GM21717 (cell line): ENCODE measurements around the gene LMO1.

Experiments
- ATAC-seq: cut with Tn5 transposase; IDR thresholded peaks from one replicate; pipeline ENCODE4 v1.9.1; 2021; ENCODE audit warnings: mild to moderate bottlenecking, moderate library complexity; ENCODE audit not compliant: unreplicated experiment

LMO1 gene

DNA sequence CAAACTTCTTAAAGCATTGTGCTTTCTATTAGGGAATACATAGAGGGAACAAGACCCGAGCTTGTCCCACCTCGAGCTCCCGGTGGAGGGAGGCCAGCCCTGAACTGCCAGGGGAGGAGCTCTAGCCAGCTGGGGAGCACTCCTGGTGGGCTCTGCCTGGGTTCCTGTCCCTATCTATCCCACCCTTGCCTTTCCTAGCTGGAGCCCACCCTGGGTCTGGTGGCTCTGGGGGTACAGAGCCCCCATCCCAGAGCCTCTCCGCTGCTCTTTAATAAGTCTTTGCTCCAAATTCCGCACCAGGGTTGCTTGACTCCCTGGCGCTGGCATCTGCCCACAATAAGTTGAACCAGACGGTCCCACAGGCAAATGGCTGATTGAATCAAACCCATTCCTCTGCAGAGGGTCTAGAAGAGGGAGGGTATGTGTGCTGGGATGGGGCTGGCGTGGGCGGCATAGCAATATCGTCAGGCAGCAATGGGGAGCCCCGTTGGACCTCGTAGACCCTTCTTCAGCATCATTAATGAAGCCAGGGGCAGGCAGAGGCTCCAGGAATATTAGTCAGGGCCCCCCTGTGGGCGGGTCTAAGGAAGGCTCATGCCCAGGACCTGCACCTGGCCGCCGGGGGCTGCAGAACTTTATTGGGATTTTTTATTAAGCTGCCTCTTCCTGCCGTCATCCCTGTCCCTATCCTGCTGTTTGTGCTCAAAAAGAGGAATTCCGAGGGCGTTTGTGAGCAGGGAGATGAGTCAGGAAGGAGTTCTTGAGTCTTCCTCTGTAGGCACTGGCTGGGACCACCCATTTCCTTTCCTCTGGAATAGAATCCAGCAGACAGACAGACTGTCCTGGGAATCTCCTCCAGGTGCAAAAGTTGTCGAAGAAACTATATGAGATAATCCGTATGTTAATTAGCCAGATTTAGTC, 56.3 kb downstream of the LMO1 start:
- no peak for ATAC-seq

DNA sequence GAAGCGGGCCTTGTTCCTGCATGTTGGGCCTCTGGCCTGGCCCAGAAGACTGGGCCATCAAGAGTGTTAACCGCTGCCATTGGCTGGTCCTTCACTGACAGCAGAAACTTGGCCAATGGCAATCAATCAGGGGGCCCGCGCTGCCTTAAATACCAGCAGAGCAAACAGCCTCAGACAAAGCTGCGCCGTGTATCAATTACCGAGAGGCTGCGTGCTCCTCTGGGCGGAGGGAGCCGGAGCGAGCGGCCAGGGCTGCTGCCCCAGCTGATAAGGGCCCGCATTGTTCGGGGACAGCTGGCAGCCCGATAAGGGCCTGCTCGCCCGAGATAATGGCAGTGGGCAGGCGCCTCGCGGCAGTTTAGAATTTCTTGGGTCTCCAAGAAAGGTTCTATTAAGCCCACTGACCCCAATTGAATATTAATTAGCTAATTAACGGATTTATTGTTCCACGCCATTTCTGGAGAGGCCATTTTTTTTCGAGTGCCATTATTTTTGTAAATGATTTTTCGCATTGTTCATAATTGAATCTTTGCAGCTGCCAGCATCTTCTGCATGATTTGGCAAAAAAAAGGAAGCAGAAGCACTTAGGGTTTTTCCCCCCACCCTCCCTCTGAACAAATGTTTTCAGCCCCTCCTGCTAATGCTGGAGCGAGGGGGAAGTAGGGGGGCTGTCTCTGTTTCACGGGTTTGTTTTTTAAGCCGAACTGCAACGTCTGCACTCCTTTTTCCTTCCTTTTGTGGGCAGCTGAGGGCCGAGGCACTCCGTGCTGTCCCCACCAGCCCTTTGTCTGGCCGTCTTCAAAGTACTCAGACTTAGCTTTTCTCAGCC, 57.2 kb downstream of the LMO1 start:
- ATAC-seq: no peak

DNA sequence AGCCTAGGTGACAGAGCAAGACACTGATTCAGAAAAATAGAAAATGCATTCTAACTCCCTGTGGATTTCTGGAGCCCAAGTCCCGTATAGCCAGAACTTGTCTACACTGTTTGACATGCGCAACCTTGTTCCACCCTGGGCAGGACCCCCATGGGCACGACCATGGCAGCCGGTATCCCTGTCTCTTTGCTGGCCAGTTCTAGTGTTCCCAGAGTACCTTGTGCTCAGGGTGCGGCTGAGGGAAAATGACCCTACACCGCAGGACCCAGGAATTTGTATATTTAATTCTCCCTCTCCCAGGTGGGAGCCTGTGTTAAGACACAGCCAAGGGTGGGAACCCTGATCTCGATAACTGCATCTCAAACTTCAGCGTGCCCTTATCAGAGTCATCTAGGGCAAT, 58.1 kb downstream of the LMO1 start:
- ATAC-seq: no peak

DNA sequence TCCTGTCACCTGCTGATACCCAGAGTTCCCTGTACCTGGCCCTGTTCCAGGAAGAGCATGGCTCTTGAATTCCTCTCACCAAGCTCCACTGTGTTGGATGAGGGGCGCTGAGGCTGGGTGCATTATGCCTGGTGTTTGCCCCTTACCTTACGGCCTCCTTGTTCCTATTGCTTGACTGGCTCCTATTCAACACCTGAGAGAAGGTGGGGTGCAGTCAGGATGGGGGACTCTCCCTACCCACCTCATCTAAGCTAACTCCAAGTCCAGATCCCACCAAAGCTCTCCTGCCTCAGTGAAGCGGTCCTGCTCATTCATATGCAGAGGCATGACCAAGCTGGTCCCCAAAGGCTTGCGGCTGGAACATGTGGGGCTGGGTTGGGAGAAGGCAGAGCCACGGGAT, 59.1 kb downstream of the LMO1 start:
- no peak for ATAC-seq

DNA sequence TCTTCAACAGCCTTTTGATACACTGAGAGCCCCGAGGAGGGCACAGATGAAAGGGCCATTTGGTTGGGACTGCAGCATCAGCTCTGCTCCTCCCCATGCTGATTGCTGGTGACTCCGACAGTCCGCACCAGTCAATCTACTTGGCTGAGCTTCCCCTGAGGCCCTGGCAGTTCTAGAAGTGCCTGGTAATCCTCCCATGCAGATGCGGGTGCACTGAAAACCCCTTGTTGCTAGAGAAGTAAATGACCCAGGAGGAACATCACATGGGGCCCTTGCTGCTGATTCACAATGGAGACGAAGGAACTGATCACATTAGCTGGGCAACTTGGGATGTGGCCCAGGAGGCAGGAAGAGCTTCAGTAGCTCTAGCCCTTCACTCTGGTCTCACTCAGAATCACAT, 59.7 kb downstream of the LMO1 start:
- ATAC-seq: no peak

DNA sequence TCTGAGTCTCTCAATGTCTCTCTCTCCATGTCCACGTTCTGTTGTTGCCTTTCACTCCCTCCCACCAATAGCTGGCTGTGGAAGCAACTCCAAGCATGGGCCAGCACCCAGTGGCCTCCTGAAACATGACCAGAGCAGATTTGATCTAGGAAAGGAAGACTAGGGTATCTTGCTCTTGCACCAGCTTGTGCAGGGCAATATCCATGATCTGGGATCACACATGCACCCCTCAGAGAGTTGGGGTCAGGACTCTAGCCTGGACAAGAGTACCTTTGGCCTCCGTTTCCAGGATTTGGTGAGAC, 60.3 kb downstream of the LMO1 start:
- ATAC-seq: no peak

DNA sequence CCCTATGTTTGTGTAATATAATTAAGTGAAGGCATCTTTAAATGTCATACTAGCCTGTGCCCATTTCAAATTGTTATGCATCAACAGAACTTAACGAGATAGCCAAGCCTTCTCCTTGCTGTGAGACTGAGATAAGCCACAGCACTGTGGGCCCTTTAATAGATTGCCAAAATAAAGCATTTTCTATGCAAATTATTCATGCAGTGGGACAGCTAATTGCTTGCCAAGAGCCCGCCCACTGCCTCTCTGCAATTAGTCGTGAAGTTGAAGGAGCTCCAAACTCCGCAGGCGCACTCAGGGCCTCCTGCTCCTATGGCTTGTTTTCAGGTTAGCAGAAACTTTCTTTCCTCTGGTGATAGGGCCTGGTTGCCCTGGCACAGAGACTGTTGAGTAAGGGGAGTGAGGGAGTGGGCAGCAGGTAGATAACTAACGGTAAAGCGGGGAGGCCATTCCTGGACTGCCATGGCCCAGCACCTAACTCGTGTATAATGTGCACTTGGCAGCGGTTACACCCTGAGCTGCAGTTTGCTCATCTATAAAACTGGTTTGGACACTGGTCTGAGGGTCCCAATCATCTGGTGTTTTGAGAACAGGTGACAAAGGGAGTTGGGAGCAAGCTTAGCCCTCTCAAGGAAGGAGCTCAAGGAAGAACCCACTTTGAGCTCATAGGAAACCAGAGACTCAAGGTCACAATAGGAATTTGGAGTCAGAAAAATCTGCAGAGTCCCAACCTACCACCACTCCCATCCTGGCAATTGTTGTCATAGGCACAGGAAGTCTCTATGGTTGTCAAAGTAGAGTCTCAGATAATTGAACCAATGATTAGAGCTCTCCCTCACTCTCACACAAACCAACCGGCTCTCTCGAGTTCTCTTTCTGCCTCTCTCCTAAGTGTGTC, 60.9 kb downstream of the LMO1 start:
- ATAC-seq: no peak

DNA sequence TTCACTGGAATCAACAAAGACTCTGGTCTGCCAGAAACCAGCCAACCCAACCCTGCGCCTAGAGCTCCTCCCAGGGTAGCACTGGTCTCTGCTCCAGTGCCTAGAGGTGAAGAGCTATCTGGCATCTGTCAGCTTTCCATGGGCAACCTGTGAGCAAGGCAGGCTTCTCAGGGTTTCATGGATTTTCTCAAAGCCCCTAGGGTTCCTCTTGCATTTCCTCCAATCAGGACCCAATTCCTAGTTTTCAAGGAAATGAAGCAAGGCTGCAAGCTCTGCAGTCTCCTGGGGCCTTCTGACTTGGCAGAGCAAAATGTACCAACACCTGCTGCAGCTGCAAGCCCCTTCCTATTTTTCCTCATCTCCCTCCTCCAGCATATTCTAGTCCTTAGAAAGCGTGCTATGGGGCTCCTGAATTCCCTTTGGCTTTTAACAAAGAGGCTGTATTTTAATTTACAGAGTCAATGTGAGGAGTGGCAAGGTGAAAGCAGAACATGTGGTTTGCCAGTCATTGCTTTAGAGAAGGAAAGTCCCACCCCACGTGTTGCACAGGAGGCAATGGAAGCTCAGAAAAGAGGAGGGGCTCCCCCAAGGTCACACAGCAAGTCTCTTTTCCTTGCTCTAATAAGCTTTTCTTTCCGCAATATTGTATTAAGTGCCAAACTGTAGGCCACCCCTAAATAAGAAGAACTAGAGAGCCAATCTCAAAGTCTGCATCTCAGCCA, 61.9 kb downstream of the LMO1 start:
- no peak for ATAC-seq

DNA sequence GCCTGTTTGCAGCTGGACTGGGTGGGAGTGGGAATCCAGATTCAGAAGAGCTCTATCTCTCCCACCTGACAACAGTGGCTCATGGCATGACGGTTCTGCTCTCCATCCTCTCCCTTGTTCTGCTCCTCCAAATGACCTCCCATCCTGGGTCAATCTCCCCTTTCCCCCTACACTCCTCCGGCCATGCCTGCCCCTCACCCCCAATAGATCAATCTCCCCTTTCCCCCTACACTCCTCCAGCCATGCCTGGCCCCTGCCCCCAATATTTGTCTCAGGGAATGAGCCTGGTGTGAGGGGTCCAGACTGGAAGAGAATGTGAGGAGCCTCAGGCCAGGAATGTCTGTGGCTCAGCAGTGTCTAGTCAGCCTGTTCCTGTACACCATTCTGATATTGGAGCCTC, 64.0 kb downstream of the LMO1 start:
- no peak for ATAC-seq

DNA sequence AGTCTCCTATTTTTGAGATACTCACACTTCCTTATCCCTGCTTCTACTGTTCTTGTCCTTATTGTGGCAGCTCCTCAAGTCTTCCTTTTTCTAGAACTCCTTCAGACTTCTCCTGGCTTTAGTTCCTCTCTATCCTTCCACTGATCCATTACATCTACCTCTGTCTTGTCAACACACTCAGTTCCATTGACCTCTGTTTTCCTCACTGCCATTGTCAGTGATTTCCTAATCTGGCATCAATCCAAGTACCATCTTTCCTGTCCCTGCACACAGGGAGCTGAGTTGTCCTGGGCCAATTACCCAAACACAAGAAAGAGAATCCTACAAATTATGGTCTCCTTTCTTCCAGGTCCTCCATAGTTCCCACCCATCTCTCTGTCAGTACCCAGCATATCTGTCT, 66.9 kb downstream of the LMO1 start:
- no peak for ATAC-seq

DNA sequence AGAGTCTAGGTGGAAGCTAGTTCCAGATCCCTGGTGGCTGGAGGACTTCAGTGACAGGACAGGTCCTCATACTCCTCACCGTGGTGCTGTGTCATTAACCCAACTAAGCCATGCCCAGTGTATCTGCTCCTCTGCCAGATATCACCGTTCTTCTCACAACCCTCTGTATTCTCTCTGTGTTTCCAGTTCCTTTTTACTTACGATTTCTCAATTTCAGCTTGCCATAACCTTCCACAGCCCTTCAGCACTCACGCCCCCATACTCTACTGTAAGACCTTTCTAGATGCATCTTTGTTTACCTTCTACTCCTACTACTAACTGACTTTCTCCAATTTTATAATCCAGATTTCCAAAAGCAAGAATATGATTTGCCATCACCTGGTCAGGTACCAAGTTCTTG, 68.7 kb downstream of the LMO1 start:
- no peak for ATAC-seq

DNA sequence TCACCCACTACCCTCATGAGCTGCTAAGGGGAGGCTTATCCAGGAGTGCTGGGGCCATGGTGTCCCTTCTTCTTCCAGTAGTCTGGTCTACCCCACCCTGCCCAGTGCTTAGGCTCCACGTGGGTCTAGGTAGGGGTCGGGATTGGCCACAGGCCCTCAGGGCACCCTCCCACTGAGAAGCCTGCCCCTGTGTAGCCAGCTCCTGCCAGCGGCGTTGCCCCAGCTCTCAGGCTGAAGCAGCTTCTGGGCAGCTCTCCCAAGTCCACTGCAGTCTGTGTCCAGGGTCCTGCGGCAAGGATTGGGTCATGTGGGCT, 70.8 kb downstream of the LMO1 start:
- no peak for ATAC-seq

DNA sequence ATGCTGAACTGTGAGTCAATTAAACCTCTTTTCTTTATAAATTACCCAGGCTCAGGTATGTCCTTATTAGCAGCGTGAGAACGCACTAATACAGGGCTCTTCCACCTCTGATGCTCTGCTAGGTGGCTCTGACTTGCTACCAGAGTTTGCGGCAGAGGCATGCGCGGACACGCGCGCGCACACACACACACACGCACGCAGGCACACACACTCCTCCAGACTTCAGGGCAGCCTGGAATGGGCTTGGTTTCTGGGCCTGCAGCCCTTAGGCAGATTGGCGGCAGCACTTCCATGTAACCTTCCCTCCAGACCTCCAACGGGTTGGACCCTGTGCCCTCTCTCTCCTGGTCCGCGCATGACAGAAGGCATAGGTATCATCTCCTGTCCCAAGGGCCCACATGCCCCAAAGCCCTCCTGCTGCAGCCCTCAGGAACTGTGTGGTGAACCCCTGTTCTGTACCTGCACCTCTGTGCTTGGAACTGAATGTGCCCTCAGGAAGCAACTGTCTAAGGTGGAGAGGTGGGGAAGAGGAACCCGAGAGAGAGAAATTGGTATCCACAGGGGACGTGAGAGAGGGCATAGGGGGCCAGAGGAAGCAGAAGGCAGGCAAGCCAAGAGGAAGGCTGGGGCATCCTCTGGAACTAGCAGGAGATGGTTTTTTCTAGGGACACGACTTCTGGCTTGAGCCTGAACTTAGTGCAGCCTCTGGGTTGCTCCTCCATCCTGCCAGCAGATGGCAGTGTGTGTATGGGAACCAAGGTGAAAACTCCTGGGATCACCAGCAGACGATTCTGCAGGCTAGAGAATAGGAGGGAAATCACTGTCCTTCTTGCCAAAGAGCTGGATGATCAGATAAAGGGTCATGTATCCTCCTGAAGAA, 71.4 kb downstream of the LMO1 start:
- no peak for ATAC-seq

DNA sequence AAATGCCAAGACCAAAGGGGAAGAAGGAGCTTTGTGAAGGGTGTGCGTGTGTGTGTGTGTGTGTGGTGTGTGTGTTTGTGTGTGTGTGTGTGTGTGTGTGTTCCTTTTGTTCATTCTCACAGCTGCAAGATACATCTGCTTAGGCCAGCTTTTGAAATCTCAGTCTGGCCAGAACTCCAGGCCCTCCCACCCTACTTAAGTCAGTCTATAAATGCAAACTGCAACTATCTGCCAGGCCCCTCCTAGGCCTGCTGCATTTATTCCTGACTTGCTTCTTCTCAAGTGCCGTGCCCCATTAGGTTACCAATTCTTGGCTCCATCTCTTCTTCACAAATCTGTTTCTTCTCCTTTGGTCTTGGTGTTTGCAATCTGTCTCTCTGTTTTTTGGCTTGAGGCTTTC, 73.2 kb downstream of the LMO1 start:
- no peak for ATAC-seq

DNA sequence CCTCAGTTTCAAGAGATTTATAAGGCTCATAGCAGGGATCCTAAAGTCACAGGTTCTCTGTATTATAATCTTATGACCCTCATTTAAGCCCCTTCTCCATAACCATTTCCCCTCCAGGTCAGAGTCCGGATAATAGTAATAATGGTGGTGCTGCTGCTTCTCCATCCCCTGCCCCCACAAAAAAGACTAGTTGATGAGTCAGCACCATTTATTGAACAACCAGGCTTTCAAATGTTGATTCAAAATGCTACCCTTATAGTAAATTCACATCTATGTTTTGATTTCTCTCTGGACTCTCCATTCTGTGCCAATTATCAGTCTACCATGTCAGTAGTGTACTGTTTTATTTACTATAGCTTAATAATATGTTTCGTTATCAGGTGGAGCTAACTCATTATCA, 77.2 kb downstream of the LMO1 start:
- ATAC-seq: no peak

DNA sequence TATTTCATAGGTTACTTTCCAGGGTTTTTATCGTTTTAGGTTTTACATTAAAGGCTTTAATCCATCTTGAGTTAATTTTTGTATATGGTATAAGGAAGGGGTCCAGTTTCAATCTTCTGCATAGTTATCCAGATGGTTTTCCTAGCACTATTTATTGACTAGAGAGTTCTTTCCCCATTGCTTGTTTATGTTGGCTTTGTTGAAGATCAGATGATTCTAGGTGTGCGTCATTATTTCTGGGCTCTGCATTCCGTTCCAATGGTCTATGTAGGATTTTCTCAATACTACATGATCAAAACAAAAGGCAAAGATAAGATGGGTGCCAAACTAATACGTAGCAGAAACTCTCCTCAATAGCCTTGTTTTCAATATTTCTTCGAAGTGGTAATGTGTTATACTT, 80.6 kb downstream of the LMO1 start:
- no peak for ATAC-seq

DNA sequence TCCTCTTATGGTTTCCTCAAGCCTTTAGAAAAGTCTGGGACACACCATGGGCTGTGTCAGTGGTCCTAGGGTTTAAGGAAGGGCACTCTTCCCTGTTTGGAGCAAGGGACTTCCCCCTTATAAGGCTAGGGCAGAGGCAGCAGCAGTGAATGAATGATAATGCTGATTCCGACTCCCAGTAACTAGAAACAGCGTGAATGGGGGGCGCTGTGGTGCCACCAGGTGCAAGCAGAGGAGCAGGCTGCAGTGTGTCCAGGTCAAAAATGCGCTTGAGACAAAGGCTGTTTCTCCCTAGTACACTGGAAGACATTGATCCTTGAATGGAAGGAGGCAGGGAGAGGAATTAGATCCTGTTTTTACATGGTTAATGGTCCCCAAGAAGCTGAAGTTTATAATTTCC, 83.2 kb downstream of the LMO1 start:
- no peak for ATAC-seq

DNA sequence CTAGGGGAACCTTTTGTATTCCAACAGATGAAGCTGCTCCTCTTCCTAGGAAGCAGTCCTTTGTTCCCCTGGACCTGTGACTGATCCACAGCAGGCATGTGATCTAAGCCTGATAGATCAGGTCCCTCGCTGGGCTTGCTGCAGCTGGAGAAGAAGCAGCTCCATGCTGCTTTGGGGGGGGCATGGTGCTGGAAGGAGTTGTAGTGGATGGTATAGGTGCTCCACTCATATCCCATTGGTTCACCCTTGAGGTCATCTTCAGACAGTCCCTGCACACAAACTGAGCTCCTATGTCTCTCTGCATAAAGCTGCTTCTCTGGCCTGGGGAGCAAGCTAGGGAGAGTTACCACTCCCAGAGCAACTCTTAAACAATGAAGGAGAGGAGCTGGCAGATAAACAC, 85.4 kb downstream of the LMO1 start:
- no peak for ATAC-seq

DNA sequence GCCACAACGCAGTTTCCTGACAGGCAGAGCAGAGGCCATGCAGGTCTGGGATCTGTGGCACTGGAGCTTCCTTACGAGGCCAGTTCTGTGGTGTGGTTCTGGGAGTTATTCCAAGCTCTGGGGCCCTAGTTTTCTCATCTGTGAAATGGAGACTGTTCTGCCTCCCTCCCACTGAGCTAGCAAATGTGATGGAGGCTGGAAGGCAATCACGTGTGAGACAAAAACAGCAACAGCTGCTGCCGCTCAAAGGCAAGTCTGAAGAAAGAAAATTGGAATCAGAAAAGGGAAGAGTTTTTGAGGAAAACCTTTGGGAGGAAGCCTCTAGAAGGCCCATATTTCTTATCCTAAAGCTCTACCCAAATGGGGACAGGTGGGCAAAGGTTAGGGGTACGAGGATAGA, 86.5 kb downstream of the LMO1 start:
- no peak for ATAC-seq
